Astrocyte (in vitro differentiated cells and primary cell): Measurements from ENCODE around the gene SRL. TPM values are rescaled to one million over a fixed set of nuclear protein-coding genes. Genes with fewer than 3 reads are reported as not detected.
A peak's percentile ranks its signal among the peaks of the same experiment; 100 is the strongest.

ENCODE experiments used
- DNase-seq: peaks from one replicate; pipeline ENCODE4 v3.0.0-alpha.2; 2010; ENCODE audit warnings: low read depth
- FAIRE-seq: peaks from 2 replicates; lab custom pipeline; 2011; peaks lifted over from hg19 to GRCh38; lab: Jason Lieb, UNC
- H2AFZ ChIP-seq: 2 replicates; pipeline ENCODE4 v1.6.0; 2012; ENCODE audit warnings: low read depth, low read length, inconsistent platforms
- H3K27ac ChIP-seq: 2 replicates; pipeline ENCODE4 v1.5.1; 2011; ENCODE audit warnings: low read depth, low read length, inconsistent platforms
- H3K27me3 ChIP-seq: 2 replicates; pipeline ENCODE4 v1.6.0; 2011; ENCODE audit warnings: low read length, inconsistent platforms; ENCODE audit not compliant: insufficient read depth
- H3K36me3 ChIP-seq: 2 replicates; pipeline ENCODE4 v1.5.1; 2011; ENCODE audit warnings: low read length, inconsistent platforms; ENCODE audit not compliant: insufficient read depth
- H3K4me1 ChIP-seq: 2 replicates; pipeline ENCODE4 v1.5.1; 2011; ENCODE audit warnings: low read length, inconsistent platforms; ENCODE audit not compliant: insufficient read depth
- H3K4me2 ChIP-seq: 2 replicates; pipeline ENCODE4 v1.6.0; 2012; ENCODE audit warnings: low read length, inconsistent platforms
- H3K4me3 ChIP-seq: 2 replicates; pipeline ENCODE4 v1.5.1; 2011; ENCODE audit warnings: low read depth, mild to moderate bottlenecking, low read length, inconsistent platforms; ENCODE audit not compliant: insufficient read depth
- H3K79me2 ChIP-seq: 2 replicates; pipeline ENCODE4 v1.6.0; 2012; ENCODE audit warnings: mild to moderate bottlenecking, low read length, inconsistent platforms; ENCODE audit not compliant: insufficient read depth
- H3K9ac ChIP-seq: 2 replicates; pipeline ENCODE4 v1.6.0; 2012; ENCODE audit warnings: mild to moderate bottlenecking, low read length, inconsistent platforms
- H3K9me3 ChIP-seq: 2 replicates; pipeline ENCODE4 v1.5.1; 2012; ENCODE audit warnings: low read depth, mild to moderate bottlenecking, low read length, inconsistent platforms; ENCODE audit not compliant: insufficient read depth
- H4K20me1 ChIP-seq: 2 replicates; pipeline ENCODE4 v1.6.0; 2012; ENCODE audit warnings: low read length, inconsistent platforms; ENCODE audit not compliant: insufficient read depth
- H3K27ac Mint-ChIP-seq: one replicate; pipeline ENCODE4 v1.8.0; 2021; ENCODE audit warnings: mild to moderate bottlenecking, mixed read lengths; ENCODE audit not compliant: unreplicated experiment
- H3K27me3 Mint-ChIP-seq: one replicate; pipeline ENCODE4 v1.8.0; 2021; ENCODE audit warnings: low read depth, mixed read lengths; ENCODE audit not compliant: unreplicated experiment
- H3K36me3 Mint-ChIP-seq: one replicate; pipeline ENCODE4 v1.8.0; 2021; ENCODE audit warnings: low read depth, mixed read lengths; ENCODE audit not compliant: unreplicated experiment
- H3K4me1 Mint-ChIP-seq: one replicate; pipeline ENCODE4 v1.8.0; 2021; ENCODE audit warnings: low read depth, mixed read lengths; ENCODE audit not compliant: unreplicated experiment
- H3K4me3 Mint-ChIP-seq: one replicate; pipeline ENCODE4 v1.8.0; 2021; ENCODE audit warnings: mild to moderate bottlenecking, moderate library complexity, mixed read lengths; ENCODE audit not compliant: unreplicated experiment
- H3K9me3 Mint-ChIP-seq: one replicate; pipeline ENCODE4 v1.8.0; 2021; ENCODE audit warnings: mild to moderate bottlenecking, mixed read lengths; ENCODE audit not compliant: unreplicated experiment
- CTCF ChIP-seq: IDR thresholded peaks from 2 replicates; pipeline ENCODE4 v1.5.1; 2011; ENCODE audit warnings: low read depth, mild to moderate bottlenecking, inconsistent platforms, low read length, moderate library complexity; ENCODE audit not compliant: insufficient read depth
- EZH2 ChIP-seq: IDR thresholded peaks from 2 replicates; pipeline ENCODE4 v1.6.1; 2012; ENCODE audit warnings: mild to moderate bottlenecking, low read length, inconsistent platforms; ENCODE audit not compliant: insufficient read depth
- total RNA-seq: library from RNA; stranded (reverse); gene quantifications from 2 replicates; pipeline ENCODE4 v1.2.1, GENCODE V29; 2021

The SRL gene
- total RNA-seq, 1 donor from 2014 or later: not detected

- Histone ChIP-seq H3K27ac (no peak overlapping the region), H3K4me3 (no peak overlapping the region), H3K9me3 (no peaks in the 10 kb centered on the region), H3K4me2 (no peak overlapping the region), H3K9ac (no peak overlapping the region), H3K36me3 (no peaks in the 10 kb centered on the region), H3K79me2 (peaks cover 17% of the 10 kb centered on the region), H2AFZ (no peak overlapping the region), H3K4me1 (no peaks in the 10 kb centered on the region), H3K27me3 (no peaks in the 10 kb centered on the region), H4K20me1 (peaks cover 13% of the 10 kb centered on the region)
- TF ChIP-seq CTCF (no peak), EZH2 (no peak)
- DNase-seq (no peak), FAIRE-seq (no peak)
- peaks cover 6% of the 10 kb centered on the region for H3K36me3 Mint-ChIP-seq
- no peak overlapping the region for H3K27ac Mint-ChIP-seq
- no peaks in the 10 kb centered on the region for H3K27me3 Mint-ChIP-seq
- H3K4me3 Mint-ChIP-seq: no peak overlapping the region
- H3K4me1 Mint-ChIP-seq: no peaks in the 10 kb centered on the region
- no peaks in the 10 kb centered on the region for H3K9me3 Mint-ChIP-seq
Measured at GRCh38 chr16:4264546-4264945, 22.7 kb upstream of the SRL start.

- no peaks in the 10 kb centered on the region for H3K9me3 ChIP-seq
- no peak for FAIRE-seq
- no peaks in the 10 kb centered on the region for H3K27me3 Mint-ChIP-seq
- H3K4me3 ChIP-seq: no peak overlapping the region
- H3K9me3 Mint-ChIP-seq: no peaks in the 10 kb centered on the region
- no peaks in the 10 kb centered on the region for H3K27me3 ChIP-seq
- DNase-seq: no peak
- peaks cover 13% of the 10 kb centered on the region for H4K20me1 ChIP-seq
- H3K27ac Mint-ChIP-seq: peak overlapping the region; percentile 66
- H2AFZ ChIP-seq: no peak overlapping the region
- no peaks in the 10 kb centered on the region for H3K4me1 ChIP-seq
- H3K79me2 ChIP-seq: peaks cover 17% of the 10 kb centered on the region
- H3K4me3 Mint-ChIP-seq: no peak overlapping the region
- H3K27ac ChIP-seq: no peak overlapping the region
- no peak overlapping the region for H3K4me2 ChIP-seq
- peaks cover 6% of the 10 kb centered on the region for H3K36me3 Mint-ChIP-seq
- H3K4me1 Mint-ChIP-seq: no peaks in the 10 kb centered on the region
- TF ChIP-seq CTCF (no peak), EZH2 (no peak)
- H3K9ac ChIP-seq: no peak overlapping the region
- H3K36me3 ChIP-seq: no peaks in the 10 kb centered on the region
Measured at GRCh38 chr16:4263504-4264436, 21.9 kb upstream of the SRL start.

- peaks cover 7% of the 10 kb centered on the region for H4K20me1 ChIP-seq
- H3K4me3 ChIP-seq: no peak overlapping the region
- H3K9ac ChIP-seq: no peak overlapping the region
- Mint-ChIP-seq H3K4me3 (no peak overlapping the region), H3K4me1 (no peaks in the 10 kb centered on the region), H3K27me3 (no peaks in the 10 kb centered on the region), H3K27ac (no peak overlapping the region), H3K36me3 (peaks cover 6% of the 10 kb centered on the region), H3K9me3 (no peaks in the 10 kb centered on the region)
- no peak overlapping the region for H3K27ac ChIP-seq
- H3K4me2 ChIP-seq: no peak overlapping the region
- no peaks in the 10 kb centered on the region for H3K36me3 ChIP-seq
- no peaks in the 10 kb centered on the region for H3K27me3 ChIP-seq
- no peak overlapping the region for H2AFZ ChIP-seq
- no peaks in the 10 kb centered on the region for H3K9me3 ChIP-seq
- no peak for TF ChIP-seq EZH2
- FAIRE-seq (no peak), DNase-seq (no peak)
- H3K79me2 ChIP-seq: peaks cover 9% of the 10 kb centered on the region
- H3K4me1 ChIP-seq: no peaks in the 10 kb centered on the region
Measured at GRCh38 chr16:4262303-4262835, 20.5 kb upstream of the SRL start.
